Fibroblast of mammary gland (primary cell): Measurements from ENCODE around the gene PPP1R13B.
A peak's percentile ranks its signal among the peaks of the same experiment; 100 is the strongest.

Experiments used
- DNase-seq: peaks from one replicate; pipeline ENCODE4 v3.0.0-alpha.2; 2010; ENCODE audit warnings: low read depth
- H3K4me3 ChIP-seq: 2 replicates; pipeline ENCODE4 v1.5.1; 2011; ENCODE audit warnings: low read depth, mild to moderate bottlenecking, low read length, moderate library complexity; ENCODE audit not compliant: control insufficient read depth
- CTCF ChIP-seq: conservative IDR thresholded peaks from 2 replicates; pipeline ENCODE4 v1.5.1; 2011; ENCODE audit warnings: low read depth, low read length, inconsistent platforms; ENCODE audit not compliant: control insufficient read depth, insufficient read depth

PPP1R13B gene

DNA sequence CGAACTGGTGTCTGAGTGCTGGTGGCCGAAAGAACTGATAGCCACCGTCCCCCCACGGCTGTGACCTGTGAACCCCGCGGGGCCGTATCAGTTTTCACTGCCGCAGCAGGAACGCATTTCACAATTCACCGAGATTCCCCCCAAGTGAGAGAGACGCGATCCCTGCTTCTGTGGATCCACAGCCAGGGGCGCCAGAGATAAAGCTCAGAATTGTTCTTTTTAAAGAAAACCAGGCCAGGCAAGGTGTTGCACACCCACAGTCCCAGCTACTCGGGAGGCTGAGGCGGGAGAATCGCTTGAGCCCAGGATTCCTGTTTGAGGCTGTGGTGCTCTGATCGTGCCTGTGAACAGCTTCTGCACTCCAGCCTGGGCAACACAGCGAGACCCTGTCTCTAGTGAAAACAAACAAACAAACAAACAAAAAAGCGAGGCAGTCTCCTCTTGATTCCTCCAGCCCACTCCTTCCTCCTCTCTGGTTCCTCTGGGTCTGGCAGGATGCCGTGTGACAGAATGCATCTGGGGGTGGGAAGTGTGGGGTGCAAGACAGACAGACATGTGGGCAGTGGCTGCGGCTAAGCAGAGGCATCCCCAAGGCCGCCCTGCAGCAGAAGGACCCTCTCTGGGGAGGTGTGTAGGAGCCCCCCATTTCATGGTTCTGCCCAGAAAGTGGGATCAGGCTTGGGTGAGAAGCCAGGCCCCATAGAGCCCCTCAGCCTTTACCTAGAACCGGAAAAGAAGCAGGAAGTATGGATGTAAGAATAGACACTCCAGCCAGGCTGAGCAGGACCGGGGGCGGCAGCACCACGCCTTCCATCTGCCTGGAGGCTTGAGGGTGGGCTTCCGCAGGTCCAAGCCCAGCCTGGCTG, 39.2 kb upstream of the PPP1R13B start:
- peak; percentile 37 for TF ChIP-seq CTCF
- no peak overlapping the region for H3K4me3 ChIP-seq
- peak; percentile 10 for DNase-seq

GRCh38 chr14:103885509-103885932, 38.1 kb upstream of the PPP1R13B start:
- no peak for DNase-seq
- H3K4me3 ChIP-seq, result no peak overlapping the region
- TF ChIP-seq CTCF, result no peak

DNA sequence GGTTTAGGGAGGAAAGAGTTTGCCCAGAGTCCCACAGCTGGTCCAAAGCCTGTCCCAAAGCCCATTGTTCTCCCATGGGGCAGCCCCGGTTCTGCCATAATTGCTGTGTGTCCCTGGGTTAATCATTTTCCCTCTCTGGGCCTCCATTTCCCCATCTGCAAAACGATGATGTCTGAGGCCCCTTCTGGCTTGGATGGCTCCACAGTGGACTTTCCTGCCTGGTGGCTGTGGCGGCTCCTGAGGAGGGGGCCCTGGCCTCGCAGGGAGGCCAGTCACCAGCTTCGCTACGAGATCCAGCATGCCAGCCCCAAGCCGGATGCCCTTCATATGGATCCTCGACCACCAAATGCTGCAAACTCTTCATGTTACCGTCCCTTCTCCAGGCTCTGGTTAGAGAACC, 37.5 kb upstream of the PPP1R13B start:
- no peak for DNase-seq

DNA sequence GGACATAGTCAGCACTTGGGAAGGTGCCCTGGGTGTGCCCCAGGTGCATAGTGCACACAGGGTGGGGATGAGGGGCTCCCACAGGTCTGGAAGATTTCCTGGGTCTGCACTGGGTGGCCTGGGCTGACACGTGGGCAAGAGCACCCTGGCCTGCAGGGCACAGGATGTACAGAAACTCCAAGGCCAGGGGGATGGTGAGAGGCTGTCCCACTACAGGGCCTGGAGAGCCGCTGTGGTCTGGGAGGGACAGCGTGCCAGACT, 35.8 kb upstream of the PPP1R13B start:
- no peak for DNase-seq
- no peak overlapping the region for H3K4me3 ChIP-seq
- TF ChIP-seq CTCF, result no peak

More for the DNA sequence above, 37.5 kb upstream of the PPP1R13B start:
- no peak for TF ChIP-seq CTCF
- no peak overlapping the region for H3K4me3 ChIP-seq

DNA sequence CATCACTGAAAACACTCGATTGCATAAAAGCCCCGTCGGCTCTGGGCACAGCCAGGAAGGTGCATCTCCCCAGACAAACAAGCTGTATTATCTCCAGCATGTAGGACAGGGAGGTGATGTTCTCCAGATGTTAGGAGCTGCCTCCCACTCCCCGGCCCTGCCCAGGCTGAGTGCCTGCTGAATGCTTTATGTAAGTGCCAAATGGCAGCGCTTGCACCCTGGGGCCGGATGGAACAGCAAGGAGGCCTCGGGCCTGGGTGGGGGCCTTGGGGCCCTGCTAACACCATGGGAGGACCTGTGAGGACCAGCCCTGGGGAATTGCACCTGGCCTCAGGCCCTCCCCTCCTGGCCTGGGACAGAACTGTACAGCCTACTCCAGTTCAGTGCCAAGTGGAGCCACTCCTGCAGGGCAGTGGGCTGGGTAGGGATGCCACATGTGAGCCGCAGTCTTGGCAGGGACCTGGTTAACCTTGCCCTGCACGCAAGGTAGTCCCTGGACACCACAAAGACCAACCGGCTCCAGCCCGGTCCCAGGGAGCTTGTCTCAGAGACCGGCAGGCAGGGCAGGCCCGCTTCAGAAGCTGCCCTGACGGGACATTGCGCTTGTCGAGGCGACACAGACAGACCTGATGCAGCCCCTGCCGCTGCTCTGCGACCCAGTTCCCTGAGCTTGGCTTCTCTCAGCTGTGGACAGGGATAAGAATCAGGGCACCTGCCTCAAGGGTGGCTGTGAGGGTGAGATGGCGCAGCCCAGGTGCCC, 35.3 kb upstream of the PPP1R13B start:
- no peak overlapping the region for H3K4me3 ChIP-seq
- no peak for DNase-seq
- no peak for TF ChIP-seq CTCF

GRCh38 chr14:103881268-103882201, 34.2 kb upstream of the PPP1R13B start:
- no peak for DNase-seq
- H3K4me3 ChIP-seq, result no peak overlapping the region
- no peak for TF ChIP-seq CTCF
